ENCODE results near the gene PHAF1. TPM values are rescaled to one million over a fixed set of nuclear protein-coding genes. Genes with fewer than 3 reads are reported as not detected.
A peak's percentile ranks its signal among the peaks of the same experiment; 100 is the strongest.

PHAF1 gene
- total and polyA plus RNA-seq, 2 of the 8 experiments (the other 6 are each of a cell fraction or from before 2014, with no cell fraction given): 18.6 to 26.4 TPM

- no peak overlapping the region for H2BK12ac ChIP-seq (ENCODE audit: low read depth, low read length)
- no peak overlapping the region for H3K56ac ChIP-seq (replicated peaks; ENCODE audit: insufficient read length, low read depth, low read length)
- peak overlapping the region; percentile 69 for H3K4ac ChIP-seq (replicated peaks; ENCODE audit: insufficient read length, low read depth, low read length)
- CTCF ChIA-PET (ENCODE audit: partially characterized antibody): interaction anchor here (0.6 to 9.3 kb wide), 9 partner anchors 12 to 756 kb away, joined by 3 to 151 read pairs (median 3); partner anchors contain the start of genes ELMO3, FBXL8, HSF4 and LCAT
- no peak overlapping the region for H3K14ac ChIP-seq (ENCODE audit: insufficient read length)
- no peak overlapping the region for H3K4me2 ChIP-seq (ENCODE audit: insufficient read depth in 1 of 2, low read depth in 2 of 2, low read length in 2 of 2)
- peaks cover 8 to 32% (median 19%) of the 10 kb centered on the region in 4 experiments for H3K27me3 ChIP-seq (replicated peaks in 1 of 4; ENCODE audit: control insufficient read depth in 3 of 4, extremely low read depth in 1 of 4, insufficient read depth in 3 of 4, low read length in 3 of 4)
- H3K27ac ChIP-seq (ENCODE audit: low read depth, low read length): no peak overlapping the region
- DNase-seq (ENCODE audit: low read depth in 1 of 2, low spot score in 2 of 2) (no peak), FAIRE-seq (no peak)
- H3K18ac ChIP-seq (ENCODE audit: extremely low read depth, low read length): no peak overlapping the region
- H4K91ac ChIP-seq (replicated peaks; ENCODE audit: insufficient read length, low read length): no peak overlapping the region
- H3K4me1 ChIP-seq (replicated peaks in 1 of 4; ENCODE audit: control insufficient read depth in 3 of 4, insufficient read depth in 4 of 4, low read length in 3 of 4): peaks cover 0 to 17% (median 10%) of the 10 kb centered on the region in 4 experiments; a peak in 6 of 7 replicates
- H4K5ac ChIP-seq (ENCODE audit: insufficient read length, low read depth, low read length): no peak overlapping the region
- no peak overlapping the region for H3K9ac ChIP-seq (replicated peaks in 1 of 4; ENCODE audit: extremely low read depth in 1 of 4, low read depth in 3 of 4, low read length in 3 of 4)
- no peak overlapping the region for H2AFZ ChIP-seq (ENCODE audit: low read length)
- peaks cover under 1% of the 10 kb centered on the region; the same call in 1 of the 2 replicates for H3K79me1 ChIP-seq (ENCODE audit: low read depth, low read length)
- no peak overlapping the region for H3K4me3 ChIP-seq (ENCODE audit: extremely low read depth in 1 of 4, insufficient read depth in 2 of 4, low read depth in 3 of 4, low read length in 4 of 4)
- peaks cover under 1 to 7% of the 10 kb centered on the region in 2 experiments for H3K79me2 ChIP-seq (ENCODE audit: control insufficient read depth in 1 of 2, insufficient read depth in 2 of 2, low read length in 2 of 2)
- peaks cover 2 to 17% of the 10 kb centered on the region in 2 experiments for H4K20me1 ChIP-seq (replicated peaks in 1 of 2; ENCODE audit: control insufficient read depth in 1 of 2, insufficient read depth in 2 of 2, low read length in 2 of 2)
- H2BK5ac ChIP-seq (ENCODE audit: low read depth, low read length): no peak overlapping the region
- H3K9me3 ChIP-seq (ENCODE audit: insufficient read depth in 2 of 2, low read depth in 1 of 2, low read length in 1 of 2): no peaks in the 10 kb centered on the region
- H2BK120ac ChIP-seq (replicated peaks; ENCODE audit: low read depth, low read length): no peak overlapping the region
- H3K36me3 ChIP-seq (ENCODE audit: control insufficient read depth in 2 of 4, insufficient read depth in 4 of 4, low read length in 3 of 4): no peaks in the 10 kb centered on the region; a peak in 1 of 8 replicates
- no peak overlapping the region for H3K23ac ChIP-seq (ENCODE audit: insufficient read length)
- 91% methylated on average over 24 of the region's 26 CpGs; no CpG with 5 or more reads in 1 of the 2 experiments for WGBS, 2 experiments (ENCODE audit: extremely low coverage in 1 of 2, insufficient coverage in 1 of 2, insufficient read length in 1 of 2, insufficient replicate concordance in 2 of 2, low coverage in 1 of 2, low lambda C conversion rate in 2 of 2, missing lambda C conversion rate in 1 of 2)
- no peak overlapping the region; the same call in 1 of the 2 replicates for H4K8ac ChIP-seq (ENCODE audit: extremely low read depth, insufficient read depth, low read length)
- no peak overlapping the region for H2BK15ac ChIP-seq (ENCODE audit: low read length)
- no peak overlapping the region for H2AK5ac ChIP-seq (ENCODE audit: low read depth, low read length)
- H3K23me2 ChIP-seq (ENCODE audit: low read depth, low read length): peaks cover 13% of the 10 kb centered on the region; the same call in 1 of the 2 replicates
- no peak overlapping the region for H2BK20ac ChIP-seq (ENCODE audit: low read length)
- POLR2A ChIA-PET (ENCODE audit: partially characterized antibody): interaction anchor here (0.5 to 1.6 kb wide), 4 partner anchors 11 to 235 kb away, joined by 3 to 8 read pairs (median 4); no protein-coding TSS in a partner anchor
- TF ChIP-seq NRF1 (IDR thresholded peaks at IDR 0.05; ENCODE audit: low read depth, low read length) (no peak), CEBPB (IDR thresholded peaks at IDR 0.05; ENCODE audit: low read depth, low read length) (no peak), SAP30 (IDR thresholded peaks at IDR 0.05; ENCODE audit: insufficient read depth, insufficient replicate concordance, low read length) (no peak), SP4 (IDR thresholded peaks at IDR 0.05; ENCODE audit: low read length) (no peak)
Measured at GRCh38 chr16:67187175-67187890, 77.6 kb downstream of the PHAF1 start.

All from H1 (cell line).